ENCODE results near the gene STAG3.
A peak's percentile ranks its signal among the peaks of the same experiment; 100 is the strongest.
"Not testable (repeated sequence)": the region's sequence is repeated elsewhere in the genome, so short reads cannot be mapped to it uniquely, and the experiment has no call there.

Gene STAG3

DNA sequence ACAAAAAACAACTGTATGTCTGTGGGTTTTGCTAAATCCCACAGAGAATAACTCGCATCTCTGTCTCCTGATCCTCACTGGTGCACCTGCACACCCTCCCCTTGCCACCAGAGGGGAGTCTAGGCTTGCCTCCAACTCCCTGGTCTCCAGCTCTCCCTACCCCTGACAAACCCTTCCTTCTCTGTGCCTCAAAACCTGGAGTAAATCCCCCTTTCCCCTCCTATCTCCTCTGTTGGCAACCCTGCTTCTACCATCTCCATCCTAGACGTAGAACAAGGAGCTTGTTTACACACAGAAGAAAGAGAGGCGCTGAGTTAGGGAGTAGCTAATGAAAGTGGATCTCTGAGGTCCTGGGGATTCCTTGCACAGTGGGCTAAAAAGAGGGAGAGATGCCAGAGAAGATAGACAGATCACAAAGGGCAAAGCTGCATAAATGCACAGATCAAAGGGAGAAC lies 45.0 kb upstream of the STAG3 start:
- TF ChIP-seq, protein P1, sequence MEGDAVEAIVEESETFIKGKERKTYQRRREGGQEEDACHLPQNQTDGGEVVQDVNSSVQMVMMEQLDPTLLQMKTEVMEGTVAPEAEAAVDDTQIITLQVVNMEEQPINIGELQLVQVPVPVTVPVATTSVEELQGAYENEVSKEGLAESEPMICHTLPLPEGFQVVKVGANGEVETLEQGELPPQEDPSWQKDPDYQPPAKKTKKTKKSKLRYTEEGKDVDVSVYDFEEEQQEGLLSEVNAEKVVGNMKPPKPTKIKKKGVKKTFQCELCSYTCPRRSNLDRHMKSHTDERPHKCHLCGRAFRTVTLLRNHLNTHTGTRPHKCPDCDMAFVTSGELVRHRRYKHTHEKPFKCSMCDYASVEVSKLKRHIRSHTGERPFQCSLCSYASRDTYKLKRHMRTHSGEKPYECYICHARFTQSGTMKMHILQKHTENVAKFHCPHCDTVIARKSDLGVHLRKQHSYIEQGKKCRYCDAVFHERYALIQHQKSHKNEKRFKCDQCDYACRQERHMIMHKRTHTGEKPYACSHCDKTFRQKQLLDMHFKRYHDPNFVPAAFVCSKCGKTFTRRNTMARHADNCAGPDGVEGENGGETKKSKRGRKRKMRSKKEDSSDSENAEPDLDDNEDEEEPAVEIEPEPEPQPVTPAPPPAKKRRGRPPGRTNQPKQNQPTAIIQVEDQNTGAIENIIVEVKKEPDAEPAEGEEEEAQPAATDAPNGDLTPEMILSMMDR (IDR thresholded peaks at IDR 0.05), result peak; percentile 67 to 70
- intact Hi-C loops (cut with DNase I; ENCODE audit: low total_unique reads), result no loop called here
- H3K4me3 ChIP-seq, result no peak overlapping the region
- no peaks in the 10 kb centered on the region for H3K9me3 ChIP-seq
- no peak for DNase-seq
- no peaks in the 10 kb centered on the region for H3K36me3 ChIP-seq
- H3K27ac ChIP-seq, result no peak overlapping the region
- peaks cover 0 to 18% (median 8%) of the 10 kb centered on the region in 4 donors for H3K4me1 ChIP-seq
- peaks cover 0 to 5% of the 10 kb centered on the region in 2 donors for H3K27me3 ChIP-seq

DNA sequence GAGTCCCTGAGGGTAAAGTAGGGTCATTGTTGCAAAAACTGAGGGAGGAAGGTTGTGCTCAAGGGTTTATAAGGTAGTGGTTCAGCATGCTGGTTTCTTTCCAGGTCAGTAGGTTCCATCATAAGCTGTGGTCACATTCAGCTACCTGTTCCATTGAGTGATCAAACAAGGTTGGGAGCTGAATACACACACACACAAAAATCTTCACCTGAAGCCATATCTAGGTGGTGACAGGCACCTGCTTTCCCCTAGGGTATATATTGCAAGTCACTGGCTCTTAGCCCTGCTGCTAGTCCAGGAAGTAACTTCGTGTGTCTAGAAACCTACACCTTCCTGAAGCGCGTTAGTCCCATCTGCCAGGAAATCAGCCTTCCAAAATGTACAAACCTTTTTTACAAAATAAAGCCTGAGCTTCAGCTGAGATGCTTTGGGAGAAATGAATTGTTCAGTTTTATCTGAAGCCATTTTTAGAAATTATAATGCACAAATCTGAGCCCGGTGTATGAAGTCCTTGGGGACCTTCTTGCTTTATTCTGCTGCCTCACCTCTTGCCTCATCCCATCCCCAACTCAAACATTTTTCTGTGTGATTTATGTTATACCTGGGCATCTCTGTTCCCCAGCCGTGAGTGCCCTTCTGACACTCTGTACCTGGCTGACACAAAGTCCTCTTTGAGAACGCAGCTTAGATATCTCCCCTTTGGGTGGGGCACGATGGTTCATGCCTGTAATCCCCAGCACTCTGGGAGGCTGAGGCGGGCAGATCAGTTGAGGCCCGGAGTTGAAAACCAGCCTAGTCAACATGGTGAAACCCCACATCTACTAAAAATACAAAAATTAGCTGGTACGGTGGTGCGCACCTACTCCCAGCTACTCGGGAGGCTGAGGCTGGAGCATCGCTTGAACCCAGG lies 39.6 kb upstream of the STAG3 start:
- H3K36me3 ChIP-seq, result no peaks in the 10 kb centered on the region
- no peak for DNase-seq
- H3K27me3 ChIP-seq, result peaks cover 0 to 8% of the 10 kb centered on the region in 2 donors
- TF ChIP-seq, protein P1 (IDR thresholded peaks at IDR 0.05), result no peak
- no peak overlapping the region for H3K27ac ChIP-seq
- H3K4me3 ChIP-seq, result no peak overlapping the region
- H3K9me3 ChIP-seq, result no peaks in the 10 kb centered on the region
- intact Hi-C loops (cut with DNase I; ENCODE audit: low total_unique reads), result loop anchor here (5.0 kb wide), 1 partner anchor 79 kb away; the partner anchor contains the start of gene PVRIG
- H3K4me1 ChIP-seq, result no peaks in the 10 kb centered on the region

DNA sequence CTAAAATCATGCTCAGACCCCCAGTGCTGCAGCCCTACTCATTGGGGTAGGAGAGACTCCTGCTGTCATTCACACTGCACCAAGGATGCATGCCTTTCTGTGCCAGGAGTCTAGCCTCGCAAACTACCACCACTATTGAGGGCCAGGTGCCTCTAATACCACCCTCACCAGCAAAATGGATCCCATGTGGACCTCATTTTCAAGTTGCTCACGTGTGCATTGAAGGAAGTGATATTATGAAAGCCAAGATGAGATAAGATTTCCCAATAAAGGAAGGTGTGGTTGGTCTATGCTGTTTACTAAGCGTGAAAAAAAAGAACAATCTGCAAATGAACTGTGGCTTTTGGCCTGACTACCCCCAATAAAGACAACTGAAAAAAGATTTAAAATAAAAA lies 36.2 kb upstream of the STAG3 start:
- no peak for DNase-seq
- no peaks in the 10 kb centered on the region for H3K36me3 ChIP-seq
- H3K4me1 ChIP-seq, result no peaks in the 10 kb centered on the region
- H3K27ac ChIP-seq, result no peak overlapping the region
- H3K9me3 ChIP-seq, result no peaks in the 10 kb centered on the region
- intact Hi-C loops (cut with DNase I; ENCODE audit: low total_unique reads), result loop anchor here (10.0 kb wide), 1 partner anchor 227 kb away; the partner anchor contains the start of gene TRIM4
- H3K4me3 ChIP-seq, result no peak overlapping the region
- TF ChIP-seq, protein P1 (IDR thresholded peaks at IDR 0.05), result no peak
- H3K27me3 ChIP-seq, result peaks cover 0 to 4% of the 10 kb centered on the region in 2 donors

DNA sequence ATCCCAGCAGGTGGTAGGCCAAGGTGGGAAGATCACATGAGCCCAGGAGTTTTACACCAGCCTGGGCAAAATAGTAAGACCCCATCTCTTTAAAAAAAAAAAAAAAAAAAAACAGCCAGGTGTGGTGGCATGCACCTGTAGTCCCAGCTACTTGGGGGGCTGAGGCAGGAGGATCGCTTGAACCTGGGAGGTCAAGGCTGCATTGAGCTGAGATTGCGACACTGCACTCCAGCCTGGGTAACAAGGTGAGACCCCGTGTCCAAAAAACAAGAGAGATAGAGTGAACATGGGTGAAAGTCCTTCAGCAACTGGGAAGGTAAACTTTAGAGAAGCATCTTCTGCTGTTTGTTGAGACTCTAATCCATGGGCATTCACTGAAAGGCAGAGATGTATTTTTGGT lies 35.3 kb upstream of the STAG3 start:
- intact Hi-C loops (cut with DNase I; ENCODE audit: low total_unique reads), result loop anchor here (10.0 kb wide), 1 partner anchor 228 kb away; the partner anchor contains the start of gene TRIM4
- H3K27ac ChIP-seq, result no peak overlapping the region
- no peaks in the 10 kb centered on the region for H3K36me3 ChIP-seq
- no peaks in the 10 kb centered on the region for H3K9me3 ChIP-seq
- no peaks in the 10 kb centered on the region for H3K4me1 ChIP-seq
- DNase-seq, result no peak
- no peak overlapping the region for H3K4me3 ChIP-seq
- H3K27me3 ChIP-seq, result peaks cover 0 to 3% of the 10 kb centered on the region in 2 donors
- TF ChIP-seq, protein P1 (IDR thresholded peaks at IDR 0.05), result no peak

DNA sequence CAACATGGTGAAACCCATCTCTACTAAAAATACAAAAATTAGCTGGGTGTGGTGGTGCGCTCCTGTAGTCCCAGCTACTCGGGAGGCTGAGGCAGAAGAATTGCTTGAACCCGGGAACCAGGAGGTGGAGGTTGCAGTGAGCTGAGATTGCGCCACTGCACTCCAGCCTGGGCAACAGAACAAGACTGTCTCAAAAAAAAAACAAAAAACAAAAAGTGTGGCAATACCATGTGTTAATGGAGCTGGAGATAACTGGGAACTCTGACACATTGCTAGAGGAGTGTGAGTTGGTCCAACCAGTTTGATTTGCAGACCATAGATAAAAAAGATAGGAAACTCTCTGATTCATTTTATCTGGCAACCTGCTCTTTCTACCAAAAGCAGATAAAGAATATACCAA lies 31.4 kb upstream of the STAG3 start:
- intact Hi-C loops (cut with DNase I; ENCODE audit: low total_unique reads), result loop anchor here (10.0 kb wide), 1 partner anchor 232 kb away; the partner anchor contains the start of gene TRIM4
- peaks cover 4 to 17% (median 13%) of the 10 kb centered on the region in 4 donors for H3K4me1 ChIP-seq
- H3K27ac ChIP-seq, H3K36me3 ChIP-seq, H3K9me3 ChIP-seq, DNase-seq, H3K4me3 ChIP-seq, H3K27me3 ChIP-seq: not testable (repeated sequence)

DNA sequence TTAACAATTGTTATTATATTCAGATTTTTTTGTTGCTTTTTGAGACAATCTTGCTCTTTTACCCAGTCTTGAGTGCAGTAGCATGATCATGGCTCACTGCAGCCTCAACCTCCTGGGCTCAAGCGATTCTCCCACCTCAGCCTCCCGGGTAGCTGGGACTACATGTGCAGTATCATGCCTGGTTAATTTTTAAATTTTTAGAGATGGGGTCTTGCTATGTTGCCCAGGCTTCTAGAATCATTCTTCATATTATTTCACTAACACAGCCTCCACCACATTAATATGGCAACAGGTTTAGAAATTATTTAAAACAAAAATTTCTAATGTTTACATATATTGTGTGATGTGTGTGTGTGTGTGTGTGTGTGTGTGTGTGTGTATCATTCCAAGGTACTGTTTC lies 30.4 kb upstream of the STAG3 start:
- Histone ChIP-seq H3K27ac (no peak overlapping the region), H3K9me3 (no peaks in the 10 kb centered on the region), H3K4me3 (no peak overlapping the region), H3K36me3 (peaks cover 0 to 8% (median 0%) of the 10 kb centered on the region in 3 donors), H3K27me3 (no peaks in the 10 kb centered on the region), H3K4me1 (peaks cover 4 to 17% (median 13%) of the 10 kb centered on the region in 4 donors)
- intact Hi-C loops (cut with DNase I; ENCODE audit: low total_unique reads), result loop anchor here (10.0 kb wide), 1 partner anchor 232 kb away; the partner anchor contains the start of gene TRIM4
- TF ChIP-seq, protein P1 (IDR thresholded peaks at IDR 0.05), result no peak
- DNase-seq, result no peak

Measured in tibial artery (tissue), 4 donors.